ENCODE measurements around the gene NUDT19. TPM values are rescaled to one million over a fixed set of nuclear protein-coding genes. Genes with fewer than 3 reads are reported as not detected.

NUDT19 gene
- total RNA-seq, 1 experiment from 2014 or later: 22.1 TPM

DNA sequence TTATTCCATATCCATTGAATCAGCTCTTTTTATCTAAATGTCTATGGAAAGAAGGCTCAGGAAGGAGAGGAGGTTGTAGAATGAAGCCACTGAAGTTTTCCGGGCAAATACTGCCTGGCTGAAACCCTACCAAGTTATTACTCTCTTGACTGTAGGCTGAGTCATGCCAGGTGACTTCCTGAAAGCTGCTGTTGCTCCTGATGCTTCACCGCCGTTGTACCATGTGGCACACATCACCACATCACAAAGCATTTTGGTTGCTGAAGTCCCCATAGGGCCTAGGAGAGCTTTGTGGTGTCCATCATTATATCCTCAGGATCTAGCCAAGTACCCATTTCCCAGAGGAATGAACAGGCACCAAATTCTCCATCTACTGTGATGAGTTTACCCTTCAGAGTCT, 16.8 kb downstream of the NUDT19 start:
- no TSS peak for BruUV-seq (replicated peaks)
- ATAC-seq (no peak), DNase-seq (ENCODE audit: low read depth, low spot score) (no peak)
- ChIA-PET RAD21 (ENCODE audit: low non-redundant PET in 1 of 2, low total read pairs in 2 of 2, uncharacterized antibody in 2 of 2, unreplicated experiment in 2 of 2) (no interaction called here), POLR2A (no interaction called here), CTCF (no interaction called here)
- intact Hi-C loops (cut with micrococcal nuclease): no loop called here
- H3K27me3 ChIP-seq (ENCODE audit: insufficient read depth, low read length): no peaks in the 10 kb centered on the region
- peaks cover 2 to 8% of the 10 kb centered on the region in 2 experiments; a peak in 3 of 4 replicates for H3K9me3 ChIP-seq (ENCODE audit: control insufficient read depth in 1 of 2, insufficient read depth in 1 of 2, low read depth in 1 of 2, low read length in 2 of 2)
- no peak for TF ChIP-seq ZBTB33 (IDR thresholded peaks at IDR 0.05; ENCODE audit: extremely low read depth, insufficient replicate concordance, low read length)
- TF ChIP-seq EZH2 (IDR thresholded peaks at IDR 0.05): no peak
- TF ChIP-seq CBX3 (IDR thresholded peaks at IDR 0.05; ENCODE audit: low read depth): no peak
- TF ChIP-seq ATF3 (IDR thresholded peaks at IDR 0.05): no peak
- no peak for TF ChIP-seq EGR1 (IDR thresholded peaks at IDR 0.05; ENCODE audit: low read depth)
- no peak for TF ChIP-seq MAX (IDR thresholded peaks at IDR 0.05)
- TF ChIP-seq ZNF274 (IDR thresholded peaks at IDR 0.05; ENCODE audit: low read depth, low read length): no peak
- H3K79me2 ChIP-seq (ENCODE audit: insufficient read depth, low read length): peaks cover 50% of the 10 kb centered on the region
- peaks cover 19 to 46% of the 10 kb centered on the region in 2 experiments for H3K36me3 ChIP-seq (ENCODE audit: control insufficient read depth in 1 of 2, insufficient read depth in 2 of 2, low read length in 2 of 2)
- no peak overlapping the region for H3K27ac ChIP-seq (ENCODE audit: low read depth, low read length)
- no peak overlapping the region for H3K4me3 ChIP-seq (replicated peaks in 1 of 2; ENCODE audit: low read depth in 1 of 2, low read length in 2 of 2)
- no peaks in the 10 kb centered on the region for H3K4me1 ChIP-seq (ENCODE audit: control insufficient read depth in 1 of 2, insufficient read depth in 2 of 2, low read length in 2 of 2)
- no peaks in the 10 kb centered on the region for H3K9me2 ChIP-seq (ENCODE audit: insufficient read depth)
- no peaks in the 10 kb centered on the region for H4K20me1 ChIP-seq (ENCODE audit: insufficient read depth)
- H3K9ac ChIP-seq (ENCODE audit: low read length): no peak overlapping the region
- H3K4me2 ChIP-seq (ENCODE audit: low read length): no peak overlapping the region
- H2AFZ ChIP-seq (ENCODE audit: low read depth, low read length, poor library complexity, severe bottlenecking): no peak overlapping the region

DNA sequence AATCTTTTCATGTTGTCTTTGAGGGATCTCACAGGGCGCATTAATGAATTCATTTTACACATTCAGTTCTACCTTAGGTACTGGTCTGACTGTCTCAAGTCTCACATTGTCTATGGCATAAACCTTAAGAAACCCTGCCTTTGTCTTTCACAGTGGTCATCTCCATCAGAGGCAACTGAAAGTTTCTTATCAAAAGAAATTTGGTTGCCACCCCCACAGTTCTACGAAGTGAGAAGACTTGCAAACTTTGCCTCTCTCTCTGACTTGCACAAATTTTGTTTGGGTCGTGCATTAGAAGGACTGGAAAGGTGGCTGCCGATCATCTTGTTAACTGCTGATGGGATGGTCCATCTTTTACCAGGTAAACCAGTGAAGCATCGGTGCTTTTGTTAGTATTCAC, 17.4 kb downstream of the NUDT19 start:
- CTCF ChIA-PET: no interaction called here
- H3K4me2 ChIP-seq (ENCODE audit: low read length): no peak overlapping the region
- intact Hi-C loops (cut with micrococcal nuclease): no loop called here
- H3K27ac ChIP-seq (ENCODE audit: low read depth, low read length): no peak overlapping the region
- H3K36me3 ChIP-seq (ENCODE audit: control insufficient read depth in 1 of 2, insufficient read depth in 2 of 2, low read length in 2 of 2): peaks cover 19 to 42% of the 10 kb centered on the region in 2 experiments
- no peaks in the 10 kb centered on the region for H3K27me3 ChIP-seq (ENCODE audit: insufficient read depth, low read length)
- H3K9ac ChIP-seq (ENCODE audit: low read length): no peak overlapping the region
- BruUV-seq (replicated peaks): no TSS peak
- peaks cover 2 to 4% of the 10 kb centered on the region in 2 experiments; a peak in 3 of 4 replicates for H3K9me3 ChIP-seq (ENCODE audit: control insufficient read depth in 1 of 2, insufficient read depth in 1 of 2, low read depth in 1 of 2, low read length in 2 of 2)
- no peak for ATAC-seq
- DNase-seq (ENCODE audit: low read depth, low spot score): no peak
- POLR2A ChIA-PET: no interaction called here
- H4K20me1 ChIP-seq (ENCODE audit: insufficient read depth): no peaks in the 10 kb centered on the region
- no peaks in the 10 kb centered on the region for H3K4me1 ChIP-seq (ENCODE audit: control insufficient read depth in 1 of 2, insufficient read depth in 2 of 2, low read length in 2 of 2)
- RAD21 ChIA-PET (ENCODE audit: low non-redundant PET in 1 of 2, low total read pairs in 2 of 2, uncharacterized antibody in 2 of 2, unreplicated experiment in 2 of 2): no interaction called here
- no peak for TF ChIP-seq FOSL1 (IDR thresholded peaks at IDR 0.05; ENCODE audit: low read depth)
- no peak overlapping the region for H3K4me3 ChIP-seq (replicated peaks in 1 of 2; ENCODE audit: low read depth in 1 of 2, low read length in 2 of 2)
- H3K79me2 ChIP-seq (ENCODE audit: insufficient read depth, low read length): peaks cover 46% of the 10 kb centered on the region
- no peak overlapping the region for H2AFZ ChIP-seq (ENCODE audit: low read depth, low read length, poor library complexity, severe bottlenecking)
- no peaks in the 10 kb centered on the region for H3K9me2 ChIP-seq (ENCODE audit: insufficient read depth)
